GM03348 (cell line): ENCODE measurements around the gene TSPAN31.

ENCODE experiments used
- DNase-seq: peaks from one replicate; pipeline ENCODE4 v3.0.0; 2012; ENCODE audit warnings: low spot score

The TSPAN31 gene

GRCh38 chr12:57793920-57794319, 49.1 kb downstream of the TSPAN31 start:
- peak; percentile 79 for DNase-seq

- DNase-seq, result no peak
Measured at GRCh38 chr12:57795354-57795753, 50.5 kb downstream of the TSPAN31 start.

GRCh38 chr12:57796996-57797395, 52.2 kb downstream of the TSPAN31 start:
- DNase-seq, result peak; percentile 38

- no peak for DNase-seq
Measured at GRCh38 chr12:57797933-57798332, 53.1 kb downstream of the TSPAN31 start.
